BE2C (cell line): Measurements from ENCODE around the gene STMND1.

ENCODE experiments used
- DNase-seq: peaks from one replicate; pipeline ENCODE4 v3.0.0-alpha.2; 2020
- H3K27me3 ChIP-seq: fragments of 250-450 bp; sonication (Bioruptor Pico); 2 replicates; pipeline ENCODE4 v1.5.1; 2020; ENCODE audit warnings: mild to moderate bottlenecking
- H3K36me3 ChIP-seq: fragments of 250-450 bp; sonication (Bioruptor Pico); 2 replicates; pipeline ENCODE4 v1.5.1; 2020; ENCODE audit warnings: mild to moderate bottlenecking
- H3K4me1 ChIP-seq: fragments of 250-450 bp; sonication (Bioruptor Pico); 2 replicates; pipeline ENCODE4 v1.5.1; 2020
- H3K4me3 ChIP-seq: 2 replicates; pipeline ENCODE4 v1.5.1; 2011; ENCODE audit warnings: low read depth, low read length
- H3K9me3 ChIP-seq: fragments of 250-450 bp; sonication (Bioruptor Pico); 2 replicates; pipeline ENCODE4 v1.5.1; 2020
- CTCF ChIP-seq: IDR thresholded peaks from 2 replicates; pipeline ENCODE4 v1.5.1; 2012; ENCODE audit warnings: mild to moderate bottlenecking, low read depth, low read length

STMND1 gene

GRCh38 chr6:17096096-17096495 is 5.8 kb upstream of the STMND1 start:
- no peaks in the 10 kb centered on the region for H3K4me1 ChIP-seq
- TF ChIP-seq CTCF: no peak

GRCh38 chr6:17096652-17097051 is 5.2 kb upstream of the STMND1 start:
- no peak for TF ChIP-seq CTCF
- Histone ChIP-seq H3K4me1 (no peaks in the 10 kb centered on the region), H3K27me3 (peaks cover 3% of the 10 kb centered on the region), H3K36me3 (no peaks in the 10 kb centered on the region), H3K9me3 (no peaks in the 10 kb centered on the region), H3K4me3 (no peak overlapping the region)
- no peak for DNase-seq

More at GRCh38 chr6:17096096-17096495, 5.8 kb upstream of the STMND1 start:
- no peak for DNase-seq
- no peaks in the 10 kb centered on the region for H3K36me3 ChIP-seq
- no peak overlapping the region for H3K4me3 ChIP-seq
- H3K9me3 ChIP-seq: no peaks in the 10 kb centered on the region
- H3K27me3 ChIP-seq: no peaks in the 10 kb centered on the region

- Histone ChIP-seq H3K4me3 (no peak overlapping the region), H3K9me3 (no peaks in the 10 kb centered on the region), H3K4me1 (no peaks in the 10 kb centered on the region), H3K27me3 (peaks cover 9% of the 10 kb centered on the region), H3K36me3 (no peaks in the 10 kb centered on the region)
- no peak for DNase-seq
- TF ChIP-seq CTCF: no peak
Observed at GRCh38 chr6:17097982-17098381, 3.9 kb upstream of the STMND1 start.

GRCh38 chr6:17098538-17098937 is 3.3 kb upstream of the STMND1 start:
- H3K36me3 ChIP-seq: no peaks in the 10 kb centered on the region
- H3K4me3 ChIP-seq: no peak overlapping the region
- DNase-seq: no peak
- no peaks in the 10 kb centered on the region for H3K9me3 ChIP-seq
- H3K27me3 ChIP-seq: peaks cover 9% of the 10 kb centered on the region
- TF ChIP-seq CTCF: no peak
- no peaks in the 10 kb centered on the region for H3K4me1 ChIP-seq

GRCh38 chr6:17099401-17100059 is 2.3 kb upstream of the STMND1 start:
- Histone ChIP-seq H3K9me3 (no peaks in the 10 kb centered on the region), H3K36me3 (no peaks in the 10 kb centered on the region), H3K27me3 (peaks cover 9% of the 10 kb centered on the region), H3K4me1 (no peaks in the 10 kb centered on the region), H3K4me3 (no peak overlapping the region)
- TF ChIP-seq CTCF: no peak
- no peak for DNase-seq

GRCh38 chr6:17100806-17101205 is 1.0 kb upstream of the STMND1 start:
- no peaks in the 10 kb centered on the region for H3K9me3 ChIP-seq
- DNase-seq: no peak
- no peak for TF ChIP-seq CTCF
- no peaks in the 10 kb centered on the region for H3K36me3 ChIP-seq
- H3K4me1 ChIP-seq: no peaks in the 10 kb centered on the region
- peaks cover 9% of the 10 kb centered on the region for H3K27me3 ChIP-seq
- no peak overlapping the region for H3K4me3 ChIP-seq
